ENCODE measurements around the gene FBXL14.
A peak's percentile ranks its signal among the peaks of the same experiment; 100 is the strongest.

DNA sequence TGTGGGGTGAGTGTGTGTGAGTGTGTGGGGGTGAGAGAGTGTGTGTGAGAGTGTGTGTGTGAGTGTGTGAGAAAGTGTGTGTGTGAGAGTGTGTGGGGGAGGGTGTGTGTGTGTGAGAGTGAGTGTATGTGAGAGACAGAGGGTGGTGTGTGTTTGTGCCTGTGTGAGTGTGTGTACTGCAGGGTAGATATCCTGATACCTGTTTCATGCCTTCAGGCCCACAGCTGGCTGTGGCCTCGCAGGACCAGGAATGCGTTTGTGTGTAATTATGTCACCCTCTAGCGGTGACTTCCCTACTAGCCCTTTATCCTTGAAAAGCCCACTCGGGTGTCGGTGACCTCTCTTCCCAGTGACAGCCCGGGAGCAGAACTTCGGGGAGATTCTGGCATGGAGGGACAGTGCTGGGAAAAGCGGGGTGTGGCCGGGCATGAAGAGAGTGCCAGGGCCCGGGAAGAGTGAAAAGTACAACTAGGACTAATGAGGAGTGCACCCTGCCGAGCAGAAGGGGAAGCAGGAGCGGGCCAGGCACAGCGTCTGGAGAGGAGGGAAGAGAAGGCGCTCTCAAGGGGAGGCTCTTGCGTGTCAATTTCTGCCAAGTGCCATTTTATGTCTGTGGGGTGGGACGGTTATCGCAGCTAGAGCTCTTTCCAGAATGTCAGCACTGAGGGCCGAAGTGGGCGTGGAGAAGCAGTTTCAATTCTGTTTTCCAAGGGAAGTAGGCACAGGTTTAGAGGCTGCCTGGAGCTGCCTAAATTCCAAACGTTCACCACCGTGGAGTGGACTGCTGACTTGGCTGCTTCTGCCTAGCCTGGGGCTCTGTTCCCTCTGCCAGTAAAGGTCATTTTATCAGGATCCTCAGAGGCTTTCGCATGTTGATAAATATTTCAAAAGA is 11.0 kb upstream of the FBXL14 start:
- TF ChIP-seq CTCF (CRISPR knock-in tag; IDR thresholded peaks at IDR 0.05) = peak; percentile 93
- TF ChIP-seq ZNF510 (CRISPR knock-in tag; IDR thresholded peaks at IDR 0.05; ENCODE audit: low read depth) = no peak
- no peak for TF ChIP-seq CEBPZ (IDR thresholded peaks at IDR 0.05; ENCODE audit: low read length)
- TF ChIP-seq, protein P1, sequence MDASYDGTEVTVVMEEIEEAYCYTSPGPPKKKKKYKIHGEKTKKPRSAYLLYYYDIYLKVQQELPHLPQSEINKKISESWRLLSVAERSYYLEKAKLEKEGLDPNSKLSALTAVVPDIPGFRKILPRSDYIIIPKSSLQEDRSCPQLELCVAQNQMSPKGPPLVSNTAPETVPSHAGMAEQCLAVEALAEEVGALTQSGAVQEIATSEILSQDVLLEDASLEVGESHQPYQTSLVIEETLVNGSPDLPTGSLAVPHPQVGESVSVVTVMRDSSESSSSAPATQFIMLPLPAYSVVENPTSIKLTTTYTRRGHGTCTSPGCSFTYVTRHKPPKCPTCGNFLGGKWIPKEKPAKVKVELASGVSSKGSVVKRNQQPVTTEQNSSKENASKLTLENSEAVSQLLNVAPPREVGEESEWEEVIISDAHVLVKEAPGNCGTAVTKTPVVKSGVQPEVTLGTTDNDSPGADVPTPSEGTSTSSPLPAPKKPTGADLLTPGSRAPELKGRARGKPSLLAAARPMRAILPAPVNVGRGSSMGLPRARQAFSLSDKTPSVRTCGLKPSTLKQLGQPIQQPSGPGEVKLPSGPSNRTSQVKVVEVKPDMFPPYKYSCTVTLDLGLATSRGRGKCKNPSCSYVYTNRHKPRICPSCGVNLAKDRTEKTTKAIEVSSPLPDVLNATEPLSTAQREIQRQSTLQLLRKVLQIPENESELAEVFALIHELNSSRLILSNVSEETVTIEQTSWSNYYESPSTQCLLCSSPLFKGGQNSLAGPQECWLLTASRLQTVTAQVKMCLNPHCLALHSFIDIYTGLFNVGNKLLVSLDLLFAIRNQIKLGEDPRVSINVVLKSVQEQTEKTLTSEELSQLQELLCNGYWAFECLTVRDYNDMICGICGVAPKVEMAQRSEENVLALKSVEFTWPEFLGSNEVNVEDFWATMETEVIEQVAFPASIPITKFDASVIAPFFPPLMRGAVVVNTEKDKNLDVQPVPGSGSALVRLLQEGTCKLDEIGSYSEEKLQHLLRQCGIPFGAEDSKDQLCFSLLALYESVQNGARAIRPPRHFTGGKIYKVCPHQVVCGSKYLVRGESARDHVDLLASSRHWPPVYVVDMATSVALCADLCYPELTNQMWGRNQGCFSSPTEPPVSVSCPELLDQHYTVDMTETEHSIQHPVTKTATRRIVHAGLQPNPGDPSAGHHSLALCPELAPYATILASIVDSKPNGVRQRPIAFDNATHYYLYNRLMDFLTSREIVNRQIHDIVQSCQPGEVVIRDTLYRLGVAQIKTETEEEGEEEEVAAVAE (CRISPR knock-in tag; IDR thresholded peaks at IDR 0.05; ENCODE audit: borderline replicate concordance) = no peak
- TF ChIP-seq BRCA1 (CRISPR knock-in tag; IDR thresholded peaks at IDR 0.05) = no peak
- TF ChIP-seq REXO4 (CRISPR knock-in tag; IDR thresholded peaks at IDR 0.05; ENCODE audit: borderline replicate concordance) = no peak
- no peak for TF ChIP-seq ZNF446 (CRISPR knock-in tag; IDR thresholded peaks at IDR 0.05)
- no peak for TF ChIP-seq HNRNPL (IDR thresholded peaks at IDR 0.05; ENCODE audit: low read depth, low read length)

Measured in HepG2 (cell line).